ENCODE data around the gene S100A14.

The S100A14 gene

DNA sequence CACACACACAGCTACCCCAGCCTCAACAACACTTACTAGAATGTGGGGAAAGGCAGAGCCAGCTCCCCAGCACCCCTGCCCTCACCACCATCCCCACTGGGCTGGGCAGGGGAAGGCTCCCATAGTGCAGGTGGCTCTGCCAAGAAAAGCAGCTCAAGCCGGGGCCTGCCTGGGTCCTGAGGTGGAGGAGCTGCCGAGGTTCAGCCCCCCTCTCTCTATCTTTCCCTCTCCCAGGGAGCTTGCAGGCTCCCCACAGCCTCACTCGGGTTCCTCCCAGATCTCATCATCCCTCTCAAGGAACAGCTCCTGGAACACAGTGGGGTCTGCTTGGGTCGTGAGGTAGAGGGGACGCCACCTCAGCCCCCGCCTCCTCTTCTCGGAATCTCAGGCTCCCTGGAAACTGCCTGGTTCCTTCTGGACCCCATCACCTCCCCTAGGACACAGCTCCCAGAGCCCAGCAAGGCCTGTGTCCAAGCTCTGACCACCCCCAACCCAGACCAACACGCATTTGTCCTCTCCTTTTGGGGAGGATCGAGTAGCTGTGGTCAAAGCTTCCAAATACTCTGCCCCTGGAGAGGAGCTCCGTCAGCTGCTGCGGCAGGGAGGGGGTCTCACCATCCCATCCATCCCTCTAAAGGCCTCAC lies 3.9 kb downstream of the S100A14 start:
- Histone ChIP-seq H3K36me3 (replicated peaks; ENCODE audit: low read depth, low read length) (no peaks in the 10 kb centered on the region), H3K79me2 (ENCODE audit: low read length) (no peaks in the 10 kb centered on the region), H4K20me1 (ENCODE audit: insufficient read depth, low read length) (no peaks in the 10 kb centered on the region), H3K4me3 (ENCODE audit: low read length) (no peak overlapping the region), H3K9ac (ENCODE audit: low read length) (no peak overlapping the region), H2AFZ (ENCODE audit: low read depth, low read length) (no peak overlapping the region), H3K4me1 (ENCODE audit: low read length) (peaks cover 26% of the 10 kb centered on the region), H3K4me2 (ENCODE audit: low read length) (no peak overlapping the region), H3K27me3 (ENCODE audit: low read depth, low read length) (no peaks in the 10 kb centered on the region), H3K27ac (ENCODE audit: low read length) (no peak overlapping the region), H3K9me3 (ENCODE audit: insufficient read depth, low read length) (no peaks in the 10 kb centered on the region)
- no peak for TF ChIP-seq CTCF (IDR thresholded peaks at IDR 0.05; ENCODE audit: low read depth, low read length)
- TF ChIP-seq EZH2phosphoT487 (IDR thresholded peaks at IDR 0.05; ENCODE audit: low read depth) = no peak

- H3K4me2 ChIP-seq (ENCODE audit: low read length) = no peak overlapping the region
- H4K20me1 ChIP-seq (ENCODE audit: insufficient read depth, low read length) = no peaks in the 10 kb centered on the region
- no peaks in the 10 kb centered on the region for H3K27me3 ChIP-seq (ENCODE audit: low read depth, low read length)
- H3K4me1 ChIP-seq (ENCODE audit: low read length) = peaks cover 26% of the 10 kb centered on the region
- no peaks in the 10 kb centered on the region for H3K79me2 ChIP-seq (ENCODE audit: low read length)
- no peaks in the 10 kb centered on the region for H3K36me3 ChIP-seq (replicated peaks; ENCODE audit: low read depth, low read length)
- no peak overlapping the region for H3K9ac ChIP-seq (ENCODE audit: low read length)
- no peaks in the 10 kb centered on the region for H3K9me3 ChIP-seq (ENCODE audit: insufficient read depth, low read length)
- no peak overlapping the region for H2AFZ ChIP-seq (ENCODE audit: low read depth, low read length)
- H3K4me3 ChIP-seq (ENCODE audit: low read length) = no peak overlapping the region
- TF ChIP-seq EZH2phosphoT487 (IDR thresholded peaks at IDR 0.05; ENCODE audit: low read depth) (no peak), CTCF (IDR thresholded peaks at IDR 0.05; ENCODE audit: low read depth, low read length) (no peak)
- no peak overlapping the region for H3K27ac ChIP-seq (ENCODE audit: low read length)
Observed at GRCh38 chr1:153611356-153611755, 4.8 kb downstream of the S100A14 start.

DNA sequence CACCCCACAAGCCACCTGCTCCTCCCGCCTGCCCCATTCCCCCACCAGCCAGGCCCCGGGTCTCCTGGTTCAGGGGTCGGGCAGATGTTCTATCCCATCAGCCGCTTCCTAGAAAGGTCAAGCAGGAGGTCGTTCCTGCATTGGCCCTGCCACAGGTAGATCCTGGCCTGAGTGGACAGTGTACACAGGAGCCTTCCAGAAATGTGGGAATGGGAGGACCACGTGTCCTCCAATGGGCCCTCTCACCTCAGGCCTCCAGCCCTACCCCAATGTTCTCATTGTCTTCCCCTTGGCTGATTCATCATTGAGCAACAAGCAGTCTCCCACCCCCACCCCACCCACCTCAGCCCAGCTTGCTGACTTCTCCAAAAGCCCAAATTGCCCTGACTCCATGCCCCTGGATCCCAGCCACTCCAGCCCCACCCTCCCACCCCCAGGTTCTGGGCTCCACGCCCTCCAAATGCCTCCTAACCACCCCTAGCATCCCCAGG lies 5.3 kb downstream of the S100A14 start:
- Histone ChIP-seq H3K4me3 (ENCODE audit: low read length) (no peak overlapping the region), H3K79me2 (ENCODE audit: low read length) (no peaks in the 10 kb centered on the region), H2AFZ (ENCODE audit: low read depth, low read length) (no peak overlapping the region), H3K4me1 (ENCODE audit: low read length) (peaks cover 26% of the 10 kb centered on the region), H4K20me1 (ENCODE audit: insufficient read depth, low read length) (no peaks in the 10 kb centered on the region), H3K27me3 (ENCODE audit: low read depth, low read length) (no peaks in the 10 kb centered on the region), H3K36me3 (replicated peaks; ENCODE audit: low read depth, low read length) (no peaks in the 10 kb centered on the region), H3K27ac (ENCODE audit: low read length) (no peak overlapping the region), H3K9me3 (ENCODE audit: insufficient read depth, low read length) (no peaks in the 10 kb centered on the region), H3K9ac (ENCODE audit: low read length) (no peak overlapping the region), H3K4me2 (ENCODE audit: low read length) (no peak overlapping the region)
- no peak for TF ChIP-seq EZH2phosphoT487 (IDR thresholded peaks at IDR 0.05; ENCODE audit: low read depth)
- no peak for TF ChIP-seq CTCF (IDR thresholded peaks at IDR 0.05; ENCODE audit: low read depth, low read length)

GRCh38 chr1:153610334-153610733 lies 5.8 kb downstream of the S100A14 start:
- TF ChIP-seq CTCF (IDR thresholded peaks at IDR 0.05; ENCODE audit: low read depth, low read length) = no peak
- TF ChIP-seq EZH2phosphoT487 (IDR thresholded peaks at IDR 0.05; ENCODE audit: low read depth) = no peak
- Histone ChIP-seq H3K4me1 (ENCODE audit: low read length) (peaks cover 26% of the 10 kb centered on the region), H3K4me3 (ENCODE audit: low read length) (no peak overlapping the region), H3K9ac (ENCODE audit: low read length) (no peak overlapping the region), H3K9me3 (ENCODE audit: insufficient read depth, low read length) (no peaks in the 10 kb centered on the region), H3K36me3 (replicated peaks; ENCODE audit: low read depth, low read length) (no peaks in the 10 kb centered on the region), H3K27me3 (ENCODE audit: low read depth, low read length) (no peaks in the 10 kb centered on the region), H3K4me2 (ENCODE audit: low read length) (no peak overlapping the region), H3K27ac (ENCODE audit: low read length) (no peak overlapping the region), H2AFZ (ENCODE audit: low read depth, low read length) (no peak overlapping the region), H4K20me1 (ENCODE audit: insufficient read depth, low read length) (no peaks in the 10 kb centered on the region), H3K79me2 (ENCODE audit: low read length) (no peaks in the 10 kb centered on the region)
